HepG2 (cell line): ENCODE results near the gene KXD1. TPM values are rescaled to one million over a fixed set of nuclear protein-coding genes. Genes with fewer than 3 reads are reported as not detected.
A peak's percentile ranks its signal among the peaks of the same experiment; 100 is the strongest.

Source experiments
- ATF1 ChIP-seq: IDR thresholded peaks from 2 replicates; pipeline ENCODE4 v1.6.1; 2016; ENCODE audit warnings: mild to moderate bottlenecking, control low read depth
- ATF7 ChIP-seq, 2 experiments: fragments of 450-650 bp in 1 of 2; sonication (generic) in 1 of 2; formaldehyde crosslinking in 1 of 2; IDR thresholded peaks; 2 replicates each; pipeline versions ENCODE4 v1.4.0 to v1.6.1; 2016 to 2020; ENCODE audit warnings: antibody characterized with exemption in 1 of 2, mild to moderate bottlenecking in 1 of 2, missing genetic modification reagents in 1 of 2
- CHCHD3 ChIP-seq: sonication (generic); formaldehyde crosslinking; IDR thresholded peaks from 2 replicates; pipeline ENCODE4 v1.8.0; 2022; ENCODE audit warnings: mild to moderate bottlenecking, missing genetic modification reagents, moderate library complexity
- DNMT1 ChIP-seq: sonication (generic); formaldehyde crosslinking; IDR thresholded peaks from 2 replicates; pipeline ENCODE4 v1.5.1; 2020; ENCODE audit warnings: mild to moderate bottlenecking, missing genetic modification reagents
- FOXK1 ChIP-seq: sonication (generic); formaldehyde crosslinking; IDR thresholded peaks from 2 replicates; pipeline ENCODE4 v1.4.0; 2020; ENCODE audit warnings: low read depth, missing genetic modification reagents, borderline replicate concordance
- HNF1A ChIP-seq, 2 experiments: sonication (generic) in 1 of 2; formaldehyde crosslinking in 1 of 2; IDR thresholded peaks; 2 replicates each; pipeline versions ENCODE4 v1.4.0 to v1.6.1; 2016 to 2020; ENCODE audit warnings: borderline replicate concordance in 1 of 2, low read depth in 1 of 2, mild to moderate bottlenecking in 1 of 2, missing genetic modification reagents in 1 of 2
- KDM3A ChIP-seq: IDR thresholded peaks from 2 replicates; pipeline ENCODE4 v1.6.1; 2018; ENCODE audit warnings: low read depth, missing compliant biosample characterization
- LRRFIP1 ChIP-seq: sonication (generic); formaldehyde crosslinking; conservative IDR thresholded peaks from 2 replicates; pipeline ENCODE4 v1.4.0; 2020; ENCODE audit warnings: missing genetic modification reagents
- NPAS2 ChIP-seq: sonication (generic); formaldehyde crosslinking; IDR thresholded peaks from 2 replicates; pipeline ENCODE4 v1.8.0; 2022; ENCODE audit warnings: mild to moderate bottlenecking, missing genetic modification reagents, borderline replicate concordance
- NR2F2 ChIP-seq: IDR thresholded peaks from 2 replicates; pipeline ENCODE4 v1.6.1; 2012; ENCODE audit warnings: low read depth, inconsistent platforms, borderline replicate concordance
- SYNCRIP ChIP-seq: fragments of 200-400 bp; formaldehyde crosslinking; IDR thresholded peaks from 2 replicates; pipeline ENCODE4 v1.6.1; 2018; ENCODE audit warnings: mild to moderate bottlenecking, low read depth, low read length; ENCODE audit not compliant: insufficient read depth
- YEATS4 ChIP-seq: sonication (generic); formaldehyde crosslinking; IDR thresholded peaks from 2 replicates; pipeline ENCODE4 v1.4.0; 2020; ENCODE audit warnings: missing genetic modification reagents, borderline replicate concordance
- ZBTB3 ChIP-seq: sonication (generic); formaldehyde crosslinking; IDR thresholded peaks from 2 replicates; pipeline ENCODE4 v1.4.0; 2020; ENCODE audit warnings: low read depth, mild to moderate bottlenecking, moderate library complexity, missing genetic modification reagents, borderline replicate concordance
- ZBTB43 ChIP-seq: sonication (generic); formaldehyde crosslinking; conservative IDR thresholded peaks from 2 replicates; pipeline ENCODE4 v1.4.0; 2020; ENCODE audit warnings: missing genetic modification reagents
- ZNF121 ChIP-seq: sonication (generic); formaldehyde crosslinking; IDR thresholded peaks from 2 replicates; pipeline ENCODE4 v1.5.0; 2020; ENCODE audit warnings: mild to moderate bottlenecking, missing genetic modification reagents
- ZNF282 ChIP-seq: fragments of 450-650 bp; IDR thresholded peaks from 2 replicates; pipeline ENCODE4 v1.6.1; 2018; ENCODE audit not compliant: partially characterized antibody
- ZNF3 ChIP-seq: IDR thresholded peaks from 2 replicates; pipeline ENCODE4 v1.7.0; 2017; ENCODE audit warnings: inconsistent platforms
- ZNF496 ChIP-seq: sonication (generic); formaldehyde crosslinking; IDR thresholded peaks from 2 replicates; pipeline ENCODE4 v1.8.1; 2023; ENCODE audit warnings: mild to moderate bottlenecking, moderate library complexity, missing genetic modification reagents; ENCODE audit not compliant: insufficient replicate concordance
- polyA plus RNA-seq, 8 experiments: library from polyadenylated mRNA; depleted of rRNA in 3 of 8; stranded (reverse) in 7 of 8; unstranded in 1 of 8; fragments of >200 nt; fragmentation: Illumina TruSeq in 4 of 8; extraction: Trizol in 4 of 8; gene quantifications; 2 replicates each; pipeline versions ENCODE4 v1.2.1 to v1.2.3, GENCODE V29; 2011 to 2016; ENCODE audit warnings: low read depth in 4 of 8, missing spikeins in 1 of 8, mixed read lengths in 1 of 8; ENCODE audit not compliant: insufficient read depth in 1 of 8
- total RNA-seq, 5 experiments: library from RNA; depleted of rRNA; stranded (reverse); fragments of >200 nt; fragmentation: Illumina TruSeq; extraction: Trizol; gene quantifications; 2 replicates each; pipeline ENCODE4 v1.2.3, GENCODE V29; 2016; ENCODE audit warnings: low read depth in 1 of 5
- TF ChIP-seq, protein P1 (sequence below): IDR thresholded peaks from 2 replicates; pipeline ENCODE4 v1.6.1; 2012; ENCODE audit warnings: inconsistent platforms

Gene KXD1
- total and polyA plus RNA-seq, 2 of the 13 experiments (the other 11 are each of a cell fraction or from before 2014, with no cell fraction given): 44.6 to 143 TPM

GRCh38 chr19:18612772-18613588, 55.3 kb downstream of the KXD1 start, which contains the start of gene TMEM59L (continued):
- TF ChIP-seq LRRFIP1 (CRISPR knock-in tag) (no peak), NPAS2 (no peak), ZNF496 (no peak), FOXK1 (CRISPR knock-in tag) (no peak), ZBTB43 (CRISPR knock-in tag) (no peak), HNF1A (IDR thresholded peaks at IDR 0.05; ENCODE audit: low read depth) (no peak), HNF1A (CRISPR knock-in tag; IDR thresholded peaks at IDR 0.05; ENCODE audit: borderline replicate concordance) (peak; percentile 3; the same call in 1 of the 2 replicates), KDM3A (CRISPR knock-in tag) (no peak), SYNCRIP (no peak), ZNF3 (CRISPR knock-in tag) (no peak), DNMT1 (CRISPR knock-in tag) (peak; percentile 70), ZBTB3 (CRISPR knock-in tag) (no peak), ATF1 (CRISPR knock-in tag) (no peak), ATF7 (IDR thresholded peaks at IDR 0.05) (0 out of 2 replicates have a peak, but pooled peaks have one; percentile 16), ATF7 (CRISPR knock-in tag; IDR thresholded peaks at IDR 0.05) (0 out of 2 replicates have a peak, but pooled peaks have one; percentile 25), ZNF121 (no peak), CHCHD3 (0 out of 2 replicates have a peak, but pooled peaks have one; percentile 29), NR2F2 (no peak), ZNF282 (no peak), YEATS4 (CRISPR knock-in tag) (no peak)
- TF ChIP-seq, protein P1, sequence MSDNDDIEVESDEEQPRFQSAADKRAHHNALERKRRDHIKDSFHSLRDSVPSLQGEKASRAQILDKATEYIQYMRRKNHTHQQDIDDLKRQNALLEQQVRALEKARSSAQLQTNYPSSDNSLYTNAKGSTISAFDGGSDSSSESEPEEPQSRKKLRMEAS: peak; percentile 15
